Kidney (tissue), 14 donors: ENCODE data around the gene E2F1. TPM values are rescaled to one million over a fixed set of nuclear protein-coding genes. Genes with fewer than 3 reads are reported as not detected.

Experiments
- DNase-seq, 5 donors: peaks; one replicate each; pipeline ENCODE4 v3.0.0-alpha.2; 2013 to 2020
- FAIRE-seq: peaks from 2 replicates; lab custom pipeline; 2012; peaks lifted over from hg19 to GRCh38; lab: Jason Lieb, UNC
- H3K27ac ChIP-seq, 2 donors: one replicate each; pipeline ENCODE4 v1.7.0; 2013; ENCODE audit warnings: low read depth in 2 of 2, low read length in 2 of 2, inconsistent platforms in 1 of 2
- H3K27me3 ChIP-seq: one replicate; pipeline ENCODE4 v1.7.1; 2013; ENCODE audit warnings: low read length, inconsistent platforms; ENCODE audit not compliant: control insufficient read depth, insufficient read depth
- H3K36me3 ChIP-seq, 3 donors: one replicate each; pipeline versions ENCODE4 v1.7.0 to v1.7.1; 2013; ENCODE audit warnings: low read length in 3 of 3, control low read depth in 1 of 3, inconsistent platforms in 1 of 3; ENCODE audit not compliant: insufficient read depth in 3 of 3, control insufficient read depth in 2 of 3
- H3K4me1 ChIP-seq, 3 donors: one replicate each; pipeline versions ENCODE4 v1.7.0 to v1.7.1; 2013; ENCODE audit warnings: low read length in 3 of 3, inconsistent platforms in 1 of 3, low read depth in 1 of 3; ENCODE audit not compliant: control insufficient read depth in 2 of 3, insufficient read depth in 2 of 3
- H3K4me3 ChIP-seq, 3 donors: one replicate each; pipeline versions ENCODE4 v1.7.0 to v1.8.1; 2013; ENCODE audit warnings: low read length in 3 of 3, control low read depth in 1 of 3, inconsistent platforms in 1 of 3
- H3K9ac ChIP-seq, 3 donors: one replicate each; pipeline versions ENCODE4 v1.7.0 to v1.7.1; 2013; ENCODE audit warnings: low read length in 3 of 3, control low read depth in 1 of 3, inconsistent platforms in 1 of 3
- H3K9me3 ChIP-seq, 3 donors: one replicate each; pipeline versions ENCODE4 v1.7.0 to v1.7.1; 2013; ENCODE audit warnings: low read length in 3 of 3, control low read depth in 1 of 3, inconsistent platforms in 1 of 3; ENCODE audit not compliant: control insufficient read depth in 2 of 3, insufficient read depth in 1 of 3
- intact Hi-C: fragments of 100-400 bp; cut with DNase I; formaldehyde crosslinking; loops from one replicate; pipeline ENCODE4 v1.11.1; 2022
- polyA plus RNA-seq: library from polyadenylated mRNA; stranded (reverse); fragments of 350-450 nt; fragmentation: Illumina TruSeq; extraction: RNeasy Lipid Tissue Mini Kit (QIAGEN cat#74804); gene quantifications from one replicate; pipeline ENCODE4 v1.2.3, GENCODE V29; 2014; ENCODE audit warnings: low read depth, low replicate concordance; ENCODE audit not compliant: insufficient read depth
- total RNA-seq: library from RNA; stranded (reverse); fragmentation: NEBNext Ultra II Directional; extraction: Animal tissue kit (Norgen Biotek cat#: 25700); gene quantifications from one replicate; pipeline ENCODE4 v1.2.1, GENCODE V29; 2021
- TF ChIP-seq, protein P1 (sequence below): IDR thresholded peaks from 3 replicates; pipeline ENCODE4 v1.5.1; 2012; ENCODE audit warnings: mild to moderate bottlenecking, moderate library complexity, borderline replicate concordance; ENCODE audit not compliant: insufficient read depth; ENCODE audit errors: extremely low read depth
- donor health status: control.
- donor health status: control.
- donor health status: control.
- donor health status: control.
- donor health status: control.
- donor health status: DM: yes; HTN: yes; CAD: no.
- donor health status: Normal renal cell carcinoma (clear cell type).

E2F1 gene
- total and polyA plus RNA-seq, 2 donors from 2014 or later, result 0.90 to 1.5 TPM

DNA sequence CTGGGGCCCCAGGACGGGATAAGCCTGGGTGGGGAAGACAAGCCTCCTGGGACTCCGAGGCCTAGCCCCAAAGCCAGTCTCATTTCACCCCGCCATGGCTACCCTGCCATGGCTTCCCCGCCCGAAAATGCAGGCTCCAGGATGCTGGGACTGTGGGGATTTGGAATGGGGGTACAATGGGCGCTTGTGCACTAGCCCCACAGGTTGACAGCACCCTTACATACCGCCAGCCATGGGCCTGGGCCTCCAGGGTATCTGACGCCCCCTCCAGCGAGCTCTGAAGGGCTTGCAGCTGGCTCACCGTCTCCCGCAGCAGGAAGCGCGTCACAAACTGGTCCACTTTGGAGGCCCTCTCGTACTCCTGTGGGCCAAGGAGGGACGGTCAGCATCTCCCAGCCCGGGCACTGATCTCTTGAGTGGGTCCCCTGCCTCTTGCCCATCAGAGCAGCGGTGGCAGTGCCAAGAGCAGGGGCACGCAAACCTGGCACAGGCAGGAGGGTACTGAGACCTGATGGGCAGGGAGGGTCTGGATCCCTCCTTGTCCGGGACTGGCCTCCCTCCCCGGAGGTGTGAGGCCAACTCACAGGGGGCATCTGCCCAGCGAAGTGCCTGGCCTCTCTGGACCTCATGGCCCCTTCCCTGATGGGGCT, 26.0 kb downstream of the E2F1 start:
- no peaks in the 10 kb centered on the region for H3K27me3 ChIP-seq
- TF ChIP-seq, protein P1, sequence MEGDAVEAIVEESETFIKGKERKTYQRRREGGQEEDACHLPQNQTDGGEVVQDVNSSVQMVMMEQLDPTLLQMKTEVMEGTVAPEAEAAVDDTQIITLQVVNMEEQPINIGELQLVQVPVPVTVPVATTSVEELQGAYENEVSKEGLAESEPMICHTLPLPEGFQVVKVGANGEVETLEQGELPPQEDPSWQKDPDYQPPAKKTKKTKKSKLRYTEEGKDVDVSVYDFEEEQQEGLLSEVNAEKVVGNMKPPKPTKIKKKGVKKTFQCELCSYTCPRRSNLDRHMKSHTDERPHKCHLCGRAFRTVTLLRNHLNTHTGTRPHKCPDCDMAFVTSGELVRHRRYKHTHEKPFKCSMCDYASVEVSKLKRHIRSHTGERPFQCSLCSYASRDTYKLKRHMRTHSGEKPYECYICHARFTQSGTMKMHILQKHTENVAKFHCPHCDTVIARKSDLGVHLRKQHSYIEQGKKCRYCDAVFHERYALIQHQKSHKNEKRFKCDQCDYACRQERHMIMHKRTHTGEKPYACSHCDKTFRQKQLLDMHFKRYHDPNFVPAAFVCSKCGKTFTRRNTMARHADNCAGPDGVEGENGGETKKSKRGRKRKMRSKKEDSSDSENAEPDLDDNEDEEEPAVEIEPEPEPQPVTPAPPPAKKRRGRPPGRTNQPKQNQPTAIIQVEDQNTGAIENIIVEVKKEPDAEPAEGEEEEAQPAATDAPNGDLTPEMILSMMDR, result no peak
- peaks cover 0 to 10% (median 9%) of the 10 kb centered on the region in 3 donors for H3K4me1 ChIP-seq
- H3K4me3 ChIP-seq, result no peak overlapping the region
- intact Hi-C loops, result no loop called here
- H3K9ac ChIP-seq, result no peak overlapping the region
- peak in 1 of 5 donors; percentile 74 for DNase-seq
- H3K27ac ChIP-seq, result no peak overlapping the region
- H3K9me3 ChIP-seq, result no peaks in the 10 kb centered on the region
- no peak for FAIRE-seq
- no peaks in the 10 kb centered on the region for H3K36me3 ChIP-seq

DNA sequence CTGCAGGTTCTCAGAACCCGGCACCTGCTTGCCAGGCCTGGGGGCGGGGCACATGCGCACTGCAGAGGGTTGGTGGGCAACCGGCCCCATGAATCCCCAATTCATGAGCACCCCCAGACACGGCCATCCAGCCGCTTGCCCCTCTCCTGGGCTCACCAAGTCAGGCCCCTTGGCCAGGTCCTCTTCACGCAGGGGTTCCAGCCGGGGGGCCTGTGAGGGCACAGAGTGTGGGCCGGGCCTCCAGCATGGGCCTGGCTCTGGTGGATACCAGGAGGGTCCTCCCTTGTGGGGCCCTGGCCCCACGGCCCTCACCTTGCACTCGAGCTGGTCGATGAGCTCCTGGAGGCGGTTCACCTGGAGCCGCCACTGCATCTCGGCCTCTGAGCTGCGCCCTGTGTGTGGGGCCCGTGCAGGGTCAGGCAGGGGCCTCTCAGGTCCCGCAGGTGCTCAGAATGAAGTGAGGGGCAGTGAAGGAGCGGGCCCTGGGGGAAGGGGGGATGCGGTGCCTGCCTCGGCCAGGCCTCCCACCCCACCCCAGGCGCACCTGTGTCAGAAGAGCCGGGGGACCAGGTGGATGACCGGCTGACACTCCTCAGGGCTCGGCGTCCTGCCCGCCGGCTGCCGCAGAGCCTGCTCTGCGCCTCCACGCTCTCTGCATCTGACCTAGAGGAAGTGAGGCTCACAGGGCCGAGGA, 26.7 kb downstream of the E2F1 start:
- DNase-seq (peak in 1 of 5 donors; percentile 69), FAIRE-seq (no peak)
- H3K4me1 ChIP-seq, result peaks cover 0 to 10% (median 7%) of the 10 kb centered on the region in 3 donors
- TF ChIP-seq, protein P1, result no peak
- intact Hi-C loops, result loop anchor here (10.0 kb wide), 1 partner anchor 205 kb away; no protein-coding TSS in a partner anchor
- H3K9me3 ChIP-seq, result no peaks in the 10 kb centered on the region
- H3K27me3 ChIP-seq, result no peaks in the 10 kb centered on the region
- no peaks in the 10 kb centered on the region for H3K36me3 ChIP-seq
- H3K27ac ChIP-seq, result no peak overlapping the region
- H3K4me3 ChIP-seq, result no peak overlapping the region
- no peak overlapping the region for H3K9ac ChIP-seq

DNA sequence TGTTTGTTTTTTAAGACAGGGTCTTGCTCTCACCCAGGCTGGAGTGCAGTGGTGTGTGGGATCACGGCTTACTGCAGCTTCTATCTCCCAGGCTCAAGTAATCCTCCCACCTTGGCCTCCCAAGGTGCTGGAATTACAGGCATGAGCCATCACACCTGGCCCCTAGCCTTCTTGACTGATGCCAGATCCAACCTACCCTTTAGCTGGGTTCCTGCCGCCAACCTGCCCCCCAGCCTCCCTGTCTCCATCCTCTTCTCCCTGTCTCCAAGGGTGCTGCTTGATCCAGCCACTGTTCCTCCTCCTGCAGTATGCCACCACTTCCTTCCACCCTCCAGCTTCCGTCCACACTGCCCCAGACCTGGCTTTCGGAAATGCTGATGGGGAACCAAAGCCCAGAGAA, 27.3 kb downstream of the E2F1 start:
- Histone ChIP-seq H3K9ac (no peak overlapping the region), H3K9me3 (no peaks in the 10 kb centered on the region), H3K4me3 (no peak overlapping the region), H3K27ac (no peak overlapping the region), H3K4me1 (peaks cover 0 to 8% (median 2%) of the 10 kb centered on the region in 3 donors), H3K36me3 (no peaks in the 10 kb centered on the region), H3K27me3 (no peaks in the 10 kb centered on the region)
- FAIRE-seq, result no peak
- TF ChIP-seq, protein P1, result no peak
- intact Hi-C loops, result loop anchor here (10.0 kb wide), 1 partner anchor 204 kb away; no protein-coding TSS in a partner anchor
- DNase-seq, result peak in 2 of 5 donors; percentile 45 to 58
